ENCODE measurements around the gene EHMT1.

The EHMT1 gene

GRCh38 chr9:137814436-137814835 lies 195.6 kb downstream of the EHMT1 start:
- H3K36me3 ChIP-seq, result peaks cover 74 to 93% (median 84%) of the 10 kb centered on the region in 11 experiments
- no peak overlapping the region for H3K4me2 ChIP-seq
- H4K20me1 ChIP-seq, result peaks cover 0 to 59% (median 17%) of the 10 kb centered on the region in 11 experiments; a peak in 19 of 22 replicates
- no peak overlapping the region for H3K9ac ChIP-seq
- no peak for TF ChIP-seq Cebpa-rat (IDR thresholded peaks at IDR 0.05)
- peaks cover 12 to 36% (median 18%) of the 10 kb centered on the region in 11 experiments for H3K9me3 ChIP-seq (replicated peaks in 1 of 11)
- H3K27ac ChIP-seq, result no peak overlapping the region
- H3K4me1 ChIP-seq, result peaks cover 0 to 13% (median under 1%) of the 10 kb centered on the region in 10 experiments; a peak in 4 of 20 replicates
- H3K4me3 ChIP-seq, result no peak overlapping the region
- H3K27me3 ChIP-seq, result no peaks in the 10 kb centered on the region

GRCh38 chr9:137814841-137815240 lies 196.0 kb downstream of the EHMT1 start:
- Histone ChIP-seq H3K36me3 (peaks cover 76 to 93% (median 84%) of the 10 kb centered on the region in 11 experiments), H3K4me2 (no peak overlapping the region), H3K9me3 (replicated peaks in 1 of 11) (peaks cover 12 to 37% (median 18%) of the 10 kb centered on the region in 11 experiments), H3K27ac (no peak overlapping the region), H3K9ac (no peak overlapping the region), H3K4me3 (no peak overlapping the region), H3K4me1 (peaks cover 0 to 13% (median 0%) of the 10 kb centered on the region in 10 experiments; a peak in 3 of 20 replicates), H4K20me1 (peaks cover 0 to 59% (median 15%) of the 10 kb centered on the region in 11 experiments; a peak in 18 of 22 replicates), H3K27me3 (no peaks in the 10 kb centered on the region)
- no peak for TF ChIP-seq Cebpa-rat (IDR thresholded peaks at IDR 0.05)

- Histone ChIP-seq H3K36me3 (peaks cover 83 to 93% (median 88%) of the 10 kb centered on the region in 11 experiments), H3K4me1 (peaks cover 0 to 13% (median 0%) of the 10 kb centered on the region in 10 experiments; a peak in 3 of 20 replicates), H4K20me1 (peaks cover 0 to 58% (median 12%) of the 10 kb centered on the region in 11 experiments; a peak in 18 of 22 replicates), H3K4me3 (no peak overlapping the region), H3K9me3 (replicated peaks in 1 of 11) (peaks cover 12 to 44% (median 18%) of the 10 kb centered on the region in 11 experiments), H3K27me3 (no peaks in the 10 kb centered on the region), H3K9ac (no peak overlapping the region), H3K27ac (no peak overlapping the region), H3K4me2 (0 out of 22 replicates have a peak overlapping the region, but pooled peaks of 2 of the 11 experiments have one; percentile 10 to 31)
- TF ChIP-seq Cebpa-rat (IDR thresholded peaks at IDR 0.05), result no peak
Observed at GRCh38 chr9:137815256-137816255, 196.8 kb downstream of the EHMT1 start.

GRCh38 chr9:137816531-137817235 lies 197.9 kb downstream of the EHMT1 start:
- peak overlapping the region in 2 of 11 experiments; percentile 10 to 31; a peak in 2 of 22 replicates for H3K4me2 ChIP-seq
- H3K27ac ChIP-seq, result no peak overlapping the region
- peaks cover 12 to 55% (median 22%) of the 10 kb centered on the region in 11 experiments for H3K9me3 ChIP-seq (replicated peaks in 1 of 11)
- no peaks in the 10 kb centered on the region for H3K27me3 ChIP-seq
- peaks cover 86 to 93% (median 89%) of the 10 kb centered on the region in 11 experiments for H3K36me3 ChIP-seq
- TF ChIP-seq Cebpa-rat (IDR thresholded peaks at IDR 0.05), result no peak
- H3K4me3 ChIP-seq, result no peak overlapping the region
- H3K4me1 ChIP-seq, result peaks cover 0 to 13% (median 0%) of the 10 kb centered on the region in 10 experiments; a peak in 3 of 20 replicates
- no peak overlapping the region for H3K9ac ChIP-seq
- H4K20me1 ChIP-seq, result peaks cover 0 to 54% (median 10%) of the 10 kb centered on the region in 11 experiments; a peak in 15 of 22 replicates

- no peak overlapping the region for H3K27ac ChIP-seq
- peaks cover 12 to 55% (median 22%) of the 10 kb centered on the region in 11 experiments for H3K9me3 ChIP-seq (replicated peaks in 1 of 11)
- TF ChIP-seq Cebpa-rat (IDR thresholded peaks at IDR 0.05), result no peak
- H3K27me3 ChIP-seq, result no peaks in the 10 kb centered on the region
- peaks cover 0 to 50% (median 15%) of the 10 kb centered on the region in 11 experiments; a peak in 16 of 22 replicates for H4K20me1 ChIP-seq
- H3K4me2 ChIP-seq, result no peak overlapping the region
- H3K4me3 ChIP-seq, result no peak overlapping the region
- H3K4me1 ChIP-seq, result peaks cover 0 to 13% (median 0%) of the 10 kb centered on the region in 10 experiments; a peak in 3 of 20 replicates
- H3K9ac ChIP-seq, result no peak overlapping the region
- H3K36me3 ChIP-seq, result peaks cover 87 to 93% (median 89%) of the 10 kb centered on the region in 11 experiments
Observed at GRCh38 chr9:137817236-137818200, 198.7 kb downstream of the EHMT1 start.

- peaks cover 12 to 55% (median 22%) of the 10 kb centered on the region in 11 experiments for H3K9me3 ChIP-seq (replicated peaks in 1 of 11)
- H3K36me3 ChIP-seq, result peaks cover 82 to 90% (median 87%) of the 10 kb centered on the region in 11 experiments
- H3K4me2 ChIP-seq, result no peak overlapping the region
- no peaks in the 10 kb centered on the region for H3K27me3 ChIP-seq
- peaks cover 0 to 44% (median 10%) of the 10 kb centered on the region in 11 experiments; a peak in 13 of 22 replicates for H4K20me1 ChIP-seq
- no peak overlapping the region for H3K9ac ChIP-seq
- H3K4me3 ChIP-seq, result no peak overlapping the region
- TF ChIP-seq Cebpa-rat (IDR thresholded peaks at IDR 0.05), result no peak
- no peak overlapping the region for H3K27ac ChIP-seq
- H3K4me1 ChIP-seq, result peaks cover 0 to 13% (median 0%) of the 10 kb centered on the region in 10 experiments; a peak in 3 of 20 replicates
Observed at GRCh38 chr9:137818286-137818685, 199.5 kb downstream of the EHMT1 start.

GRCh38 chr9:137820161-137820855 lies 201.5 kb downstream of the EHMT1 start:
- H3K27me3 ChIP-seq, result no peaks in the 10 kb centered on the region
- TF ChIP-seq Cebpa-rat (IDR thresholded peaks at IDR 0.05), result no peak
- H3K4me1 ChIP-seq, result peaks cover 0 to 18% (median 0%) of the 10 kb centered on the region in 10 experiments; a peak in 5 of 20 replicates
- peaks cover 12 to 60% (median 34%) of the 10 kb centered on the region in 11 experiments for H3K9me3 ChIP-seq (replicated peaks in 1 of 11)
- peaks cover 6 to 44% (median 17%) of the 10 kb centered on the region in 11 experiments; a peak in 15 of 22 replicates for H4K20me1 ChIP-seq
- no peak overlapping the region for H3K4me3 ChIP-seq
- no peak overlapping the region for H3K4me2 ChIP-seq
- H3K27ac ChIP-seq, result no peak overlapping the region
- H3K9ac ChIP-seq, result no peak overlapping the region
- peaks cover 80 to 91% (median 87%) of the 10 kb centered on the region in 11 experiments for H3K36me3 ChIP-seq
